ENCODE measurements around the gene MYH15.

DNA sequence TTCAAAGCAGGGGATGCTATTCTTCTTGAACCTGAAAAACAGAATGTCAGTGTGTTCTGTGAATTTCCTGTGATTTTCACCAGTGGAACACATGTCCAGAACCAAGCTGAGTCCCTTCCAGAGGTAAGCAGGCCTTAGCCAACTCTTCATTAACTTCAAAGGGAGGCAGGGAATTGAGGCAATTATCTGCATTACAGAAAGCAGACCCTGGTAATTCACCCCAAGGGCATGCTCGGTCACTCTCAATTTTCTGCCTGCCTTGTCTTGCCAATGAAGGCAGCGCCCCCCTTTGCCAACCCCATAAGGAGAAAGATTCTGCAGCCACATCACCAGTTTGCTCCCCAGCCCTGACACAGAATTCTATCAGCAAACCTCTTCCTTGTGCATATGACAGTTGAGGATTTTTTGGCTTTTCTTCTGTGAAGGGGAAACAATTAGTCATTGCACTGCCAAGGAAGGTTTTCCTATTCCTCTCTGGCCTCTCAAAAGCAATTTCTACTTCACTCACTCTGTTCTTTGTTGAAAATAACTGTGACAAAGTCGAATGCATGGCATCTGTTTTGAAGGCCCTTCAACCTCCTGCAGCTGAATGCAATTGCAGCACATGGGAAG lies 128.8 kb downstream of the MYH15 start:
- TF ChIP-seq, protein P1, sequence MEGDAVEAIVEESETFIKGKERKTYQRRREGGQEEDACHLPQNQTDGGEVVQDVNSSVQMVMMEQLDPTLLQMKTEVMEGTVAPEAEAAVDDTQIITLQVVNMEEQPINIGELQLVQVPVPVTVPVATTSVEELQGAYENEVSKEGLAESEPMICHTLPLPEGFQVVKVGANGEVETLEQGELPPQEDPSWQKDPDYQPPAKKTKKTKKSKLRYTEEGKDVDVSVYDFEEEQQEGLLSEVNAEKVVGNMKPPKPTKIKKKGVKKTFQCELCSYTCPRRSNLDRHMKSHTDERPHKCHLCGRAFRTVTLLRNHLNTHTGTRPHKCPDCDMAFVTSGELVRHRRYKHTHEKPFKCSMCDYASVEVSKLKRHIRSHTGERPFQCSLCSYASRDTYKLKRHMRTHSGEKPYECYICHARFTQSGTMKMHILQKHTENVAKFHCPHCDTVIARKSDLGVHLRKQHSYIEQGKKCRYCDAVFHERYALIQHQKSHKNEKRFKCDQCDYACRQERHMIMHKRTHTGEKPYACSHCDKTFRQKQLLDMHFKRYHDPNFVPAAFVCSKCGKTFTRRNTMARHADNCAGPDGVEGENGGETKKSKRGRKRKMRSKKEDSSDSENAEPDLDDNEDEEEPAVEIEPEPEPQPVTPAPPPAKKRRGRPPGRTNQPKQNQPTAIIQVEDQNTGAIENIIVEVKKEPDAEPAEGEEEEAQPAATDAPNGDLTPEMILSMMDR (IDR thresholded peaks at IDR 0.05; ENCODE audit: poor library complexity) = no peak
- no peak for TF ChIP-seq EZH2 (IDR thresholded peaks at IDR 0.05; ENCODE audit: borderline replicate concordance)

Data from hepatocyte (in vitro differentiated cells).